Thymus (tissue), 14 donors: ENCODE data around the gene SETD7. TPM values are rescaled to one million over a fixed set of nuclear protein-coding genes. Genes with fewer than 3 reads are reported as not detected.

ENCODE experiments used
- DNase-seq, 9 donors: peaks; one replicate each; pipeline ENCODE4 v3.0.0-alpha.2; 2013; ENCODE audit warnings: low spot score in 9 of 9, low read depth in 6 of 9, missing footprints in 1 of 9
- H3K27ac ChIP-seq, 2 donors: one replicate each; pipeline ENCODE4 v1.5.1; 2013; ENCODE audit warnings: control low read depth in 1 of 2, low read depth in 1 of 2, low read length in 1 of 2, mild to moderate bottlenecking in 1 of 2, moderate library complexity in 1 of 2
- H3K27me3 ChIP-seq, 2 donors: one replicate each; pipeline ENCODE4 v1.5.1; 2013; ENCODE audit warnings: low read length in 1 of 2; ENCODE audit not compliant: control insufficient read depth in 2 of 2, insufficient read depth in 1 of 2
- H3K36me3 ChIP-seq, 2 donors: one replicate each; pipeline ENCODE4 v1.5.1; 2013; ENCODE audit warnings: low read length in 1 of 2, mild to moderate bottlenecking in 1 of 2, moderate library complexity in 1 of 2; ENCODE audit not compliant: control insufficient read depth in 2 of 2, insufficient read depth in 2 of 2
- H3K4me1 ChIP-seq, 2 donors: one replicate each; pipeline ENCODE4 v1.5.1; 2013; ENCODE audit warnings: low read length in 2 of 2; ENCODE audit not compliant: control insufficient read depth in 2 of 2, insufficient read depth in 2 of 2
- H3K4me3 ChIP-seq, 2 donors: one replicate each; pipeline ENCODE4 v1.5.1; 2013; ENCODE audit warnings: low read length in 2 of 2, control low read depth in 1 of 2, mild to moderate bottlenecking in 1 of 2
- H3K9me3 ChIP-seq, 2 donors: one replicate each; pipeline ENCODE4 v1.5.1; 2013; ENCODE audit warnings: low read length in 1 of 2, mild to moderate bottlenecking in 1 of 2; ENCODE audit not compliant: control insufficient read depth in 2 of 2, insufficient read depth in 1 of 2
- WGBS: extraction: QIAGEN DNeasy Blood & Tissue Kit; methylation state at CpG from one replicate; pipeline ENCODE4 v1.1.7; 2013; 5-methylcytosine and 5-hydroxymethylcytosine counted together
- long read RNA-seq, 10 donors: transcript quantifications; one replicate each; lab custom pipeline, GENCODE V29; 2026
- polyA plus RNA-seq: library from polyadenylated mRNA; stranded (reverse); fragments of 200-250 nt; gene quantifications from one replicate; pipeline ENCODE4 v1.2.3, GENCODE V29; 2013
- total RNA-seq: library from RNA; stranded (reverse); fragments of 120-200 nt; gene quantifications from one replicate; pipeline ENCODE4 v1.2.4, GENCODE V29; 2013
- donor health status: healthy.

The SETD7 gene
- 6.0 TPM for total RNA-seq
- 15.6 TPM for polyA plus RNA-seq
- long read RNA-seq, donor 1, result 0 reads
- long read RNA-seq, donor 2, result 0 reads
- long read RNA-seq, donor 3, full-length matches to known transcripts, result 4 of 4 reads
- long read RNA-seq, donor 3, partial matches to known transcripts, result 0 of 4 reads
- long read RNA-seq, donor 3, other reads (novel, unspliced or antisense), result 0 of 4 reads
- long read RNA-seq, donor 4, full-length matches to known transcripts, result 1 of 1 reads
- long read RNA-seq, donor 4, partial matches to known transcripts, result 0 of 1 reads
- long read RNA-seq, donor 4, other reads (novel, unspliced or antisense), result 0 of 1 reads
- long read RNA-seq, donor 5, full-length matches to known transcripts, result 1 of 1 reads
- long read RNA-seq, donor 5, partial matches to known transcripts, result 0 of 1 reads
- long read RNA-seq, donor 5, other reads (novel, unspliced or antisense), result 0 of 1 reads
- long read RNA-seq, donor 6, full-length matches to known transcripts, result 1 of 1 reads
- long read RNA-seq, donor 6, partial matches to known transcripts, result 0 of 1 reads
- long read RNA-seq, donor 6, other reads (novel, unspliced or antisense), result 0 of 1 reads
- long read RNA-seq, donor 7, partial matches to known transcripts, result 0 of 1 reads
- long read RNA-seq, donor 7, other reads (novel, unspliced or antisense), result 0 of 1 reads
- long read RNA-seq, donor 8, partial matches to known transcripts, result 5 of 32 reads
- long read RNA-seq, donor 8, other reads (novel, unspliced or antisense), result 27 of 32 reads
- long read RNA-seq, donor 9, full-length matches to known transcripts, result 1 of 1 reads
- long read RNA-seq, donor 9, partial matches to known transcripts, result 0 of 1 reads
- long read RNA-seq, donor 9, other reads (novel, unspliced or antisense), result 0 of 1 reads
- long read RNA-seq, donor 10, full-length matches to known transcripts, result 1 of 1 reads
- long read RNA-seq, donor 10, partial matches to known transcripts, result 0 of 1 reads
- long read RNA-seq, donor 10, other reads (novel, unspliced or antisense), result 0 of 1 reads

DNA sequence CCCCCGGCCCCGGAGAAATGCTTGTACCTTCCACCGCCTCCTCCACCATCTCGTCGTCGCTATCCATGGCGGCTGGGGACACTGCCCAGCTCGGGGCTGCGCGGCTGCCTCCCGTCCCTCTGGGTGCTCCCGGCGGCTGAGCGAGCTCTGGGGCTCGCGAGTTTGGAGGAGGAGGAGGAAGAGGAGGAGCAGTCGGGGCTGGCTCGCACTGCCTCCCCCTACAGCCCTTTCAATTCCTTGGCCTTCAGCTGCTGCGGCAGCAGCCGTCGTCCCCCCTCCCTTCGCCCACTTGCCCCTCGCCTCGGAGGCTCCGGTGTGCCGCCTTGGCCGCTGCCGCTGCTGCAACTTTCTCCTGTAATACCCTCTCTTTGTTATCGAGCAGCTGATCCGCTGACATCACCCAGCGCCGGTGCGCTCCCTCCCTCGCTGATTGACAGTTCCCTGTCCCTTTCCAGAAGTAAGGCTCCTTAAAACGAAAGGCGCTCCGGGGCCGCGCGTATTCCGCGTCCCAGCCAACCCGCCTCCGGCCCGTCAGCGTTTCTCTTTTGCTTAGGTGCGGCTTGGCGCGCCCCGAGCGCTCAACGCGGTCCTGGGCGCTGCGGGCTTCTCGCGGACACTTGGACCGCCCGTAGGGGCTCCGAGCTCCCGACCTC is at the start of gene SETD7:
Gene SETD7, minus strand, starts transcription at position 149 of the 653 bp plus-strand sequence. Its CDS starts 82 bp downstream, at position 67.
- H3K9me3 ChIP-seq, result peaks cover 0 to 9% of the 10 kb centered on the region in 2 donors
- peak in 7 of 9 donors; percentile 49 to 80 (median 58) for DNase-seq
- under 1% methylated on average over 61 of the region's 61 CpGs for WGBS
- peaks cover 6 to 24% of the 10 kb centered on the region in 2 donors for H3K4me1 ChIP-seq
- peak within 1 kb of the TSS; percentile 74 to 93 for H3K27ac ChIP-seq
- no peaks in the 10 kb centered on the region for H3K36me3 ChIP-seq
- peaks cover 3 to 45% of the 10 kb centered on the region in 2 donors for H3K27me3 ChIP-seq
- peak within 1 kb of the TSS; percentile 75 to 78 for H3K4me3 ChIP-seq

- DNase-seq, result no peak
- H3K9me3 ChIP-seq, result no peaks in the 10 kb centered on the region
- H3K4me3 ChIP-seq, result no peak overlapping the region
- WGBS, result 99% methylated on average over 3 of the region's 3 CpGs
- peaks cover 0 to 14% of the 10 kb centered on the region in 2 donors for H3K4me1 ChIP-seq
- H3K27ac ChIP-seq, result no peak overlapping the region
- no peaks in the 10 kb centered on the region for H3K36me3 ChIP-seq
- no peaks in the 10 kb centered on the region for H3K27me3 ChIP-seq
Measured at GRCh38 chr4:139605516-139605915, 49.5 kb upstream of the SETD7 start.

DNA sequence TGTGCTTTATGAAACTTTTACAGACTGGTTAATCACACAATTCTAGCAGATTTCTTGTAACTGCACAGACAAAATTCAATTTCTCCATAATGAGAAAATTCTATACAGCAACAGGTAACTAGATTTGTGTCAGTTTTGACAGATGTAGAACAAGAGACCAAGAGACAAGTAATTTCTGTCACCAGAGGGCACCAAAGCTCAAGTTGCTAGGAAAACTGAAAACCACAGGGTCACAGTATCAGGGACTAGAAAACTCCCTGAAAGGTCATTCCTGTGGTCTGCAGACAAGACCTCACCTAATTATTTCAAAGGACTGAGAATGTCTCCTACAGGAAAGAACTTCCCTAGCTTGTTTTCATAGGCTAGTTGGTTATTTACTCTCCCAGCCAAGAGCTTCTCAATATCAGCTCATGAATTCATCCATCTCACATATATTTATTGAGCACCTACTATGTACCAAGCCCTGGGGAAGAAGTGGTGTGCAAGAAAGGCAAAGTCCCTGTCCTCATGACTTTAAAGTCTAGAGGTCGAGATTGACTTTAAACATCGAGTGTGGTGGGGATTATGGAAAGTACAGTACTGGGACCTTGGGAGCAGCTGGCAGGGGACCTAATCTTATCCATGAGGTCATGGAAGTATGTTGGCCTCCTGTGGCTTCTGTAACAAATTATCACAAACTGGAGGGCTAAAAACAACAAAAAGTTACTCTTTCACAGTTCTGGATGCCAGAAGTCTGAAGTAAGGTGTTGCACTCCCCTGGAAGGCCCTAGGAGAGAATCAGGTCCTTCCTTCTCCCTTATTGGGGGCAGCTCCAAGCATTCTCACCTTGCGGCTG is 47.8 kb upstream of the SETD7 start:
- no peak overlapping the region for H3K27ac ChIP-seq
- H3K9me3 ChIP-seq, result no peaks in the 10 kb centered on the region
- DNase-seq, result peak in 8 of 9 donors; percentile 25 to 78 (median 48)
- no peaks in the 10 kb centered on the region for H3K36me3 ChIP-seq
- 90% methylated on average over 3 of the region's 3 CpGs for WGBS
- no peaks in the 10 kb centered on the region for H3K27me3 ChIP-seq
- H3K4me3 ChIP-seq, result no peak overlapping the region
- H3K4me1 ChIP-seq, result peaks cover 0 to 14% of the 10 kb centered on the region in 2 donors

DNA sequence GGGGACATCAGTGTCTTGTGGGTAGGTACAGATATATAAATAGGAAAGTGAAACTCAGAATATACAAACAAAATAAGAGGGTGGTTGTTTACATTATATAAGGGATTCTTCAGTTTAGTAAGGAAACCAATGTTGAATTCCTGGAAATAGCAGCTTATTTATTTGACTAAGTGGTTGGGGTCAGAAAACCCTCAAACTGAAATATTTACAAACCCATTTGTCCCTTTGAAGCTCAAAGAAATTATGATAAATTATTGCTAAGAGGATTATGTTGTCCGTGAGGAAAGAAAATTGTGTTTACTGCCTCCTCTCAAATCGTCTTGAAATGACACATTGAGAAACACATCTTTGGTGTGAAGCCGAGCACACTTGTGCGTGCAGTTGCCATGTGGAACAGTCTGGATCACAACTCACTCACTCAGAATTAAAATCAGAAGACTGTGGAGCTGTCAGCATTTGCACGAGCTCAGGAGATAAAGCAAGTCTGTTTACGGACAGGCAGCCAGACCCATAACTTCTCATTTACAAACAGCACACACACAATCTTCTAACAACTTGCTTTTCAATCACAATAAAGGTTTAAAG is 46.8 kb upstream of the SETD7 start:
- WGBS, result 82% methylated on average over 6 of the region's 6 CpGs
- DNase-seq, result no peak
- H3K27me3 ChIP-seq, result no peaks in the 10 kb centered on the region
- no peaks in the 10 kb centered on the region for H3K36me3 ChIP-seq
- H3K4me1 ChIP-seq, result peaks cover 0 to 14% of the 10 kb centered on the region in 2 donors
- H3K27ac ChIP-seq, result no peak overlapping the region
- no peak overlapping the region for H3K4me3 ChIP-seq
- H3K9me3 ChIP-seq, result no peaks in the 10 kb centered on the region

DNA sequence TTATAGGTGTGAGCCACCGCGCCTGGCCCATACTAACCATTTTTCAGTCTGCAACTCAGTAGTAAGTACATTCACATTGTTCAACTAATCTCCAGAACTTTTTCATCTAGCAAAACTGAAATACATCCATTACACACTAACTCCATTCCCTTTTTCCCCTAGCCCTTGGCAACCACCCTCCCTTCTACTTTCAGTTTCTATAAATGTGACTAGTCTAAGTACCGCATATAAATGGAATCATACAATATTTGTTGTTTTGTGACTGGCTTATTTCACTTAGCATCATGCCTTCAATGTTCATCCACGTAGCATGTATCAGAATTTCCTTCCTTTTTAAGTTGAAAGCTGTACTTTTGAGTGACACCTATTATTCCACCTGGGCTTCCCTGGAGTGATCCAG is 44.6 kb upstream of the SETD7 start:
- 91% methylated on average over 4 of the region's 4 CpGs for WGBS
- no peaks in the 10 kb centered on the region for H3K4me1 ChIP-seq
- H3K27me3 ChIP-seq, result peaks cover 0 to 5% of the 10 kb centered on the region in 2 donors
- no peak overlapping the region for H3K27ac ChIP-seq
- no peak for DNase-seq
- no peak overlapping the region for H3K4me3 ChIP-seq
- no peaks in the 10 kb centered on the region for H3K9me3 ChIP-seq
- H3K36me3 ChIP-seq, result no peaks in the 10 kb centered on the region

DNA sequence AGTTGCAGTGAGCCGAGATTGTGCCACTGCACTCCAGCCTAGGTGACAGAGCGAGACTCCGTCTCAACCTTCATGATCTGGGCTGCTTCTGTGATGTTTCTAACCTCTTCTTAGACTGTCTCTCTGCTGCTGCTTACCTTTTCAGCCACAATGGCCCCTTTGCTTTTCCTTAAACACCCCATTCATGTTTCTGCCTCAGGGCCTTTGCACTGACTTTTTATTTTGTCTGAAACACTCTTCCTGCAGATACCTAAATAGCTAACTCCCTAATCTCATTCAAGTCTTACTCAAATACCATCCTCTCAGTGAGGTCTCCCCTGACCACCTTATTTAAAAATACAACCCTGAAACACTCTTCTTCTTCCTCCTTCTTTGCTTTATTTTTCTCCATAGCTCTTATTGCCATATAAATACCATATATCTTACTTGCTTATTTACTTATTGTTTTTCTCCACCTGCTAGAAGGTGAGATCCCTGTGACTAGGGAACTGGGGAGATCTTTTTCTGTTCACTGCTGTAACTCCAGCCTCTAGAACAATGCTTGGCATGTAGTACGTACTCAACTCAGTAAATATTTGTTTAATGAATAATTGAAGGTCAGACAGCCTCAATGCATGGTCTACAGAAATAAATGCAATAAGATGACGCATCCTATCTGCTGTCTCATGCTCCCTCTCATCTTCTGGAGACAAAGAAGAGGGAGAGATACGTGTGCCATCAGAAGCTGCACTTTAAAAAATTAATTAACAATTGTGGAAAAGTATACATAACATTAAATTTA is 43.8 kb upstream of the SETD7 start:
- H3K27me3 ChIP-seq, result peaks cover 0 to 5% of the 10 kb centered on the region in 2 donors
- WGBS, result 98% methylated on average over 6 of the region's 6 CpGs
- no peak overlapping the region for H3K27ac ChIP-seq
- no peaks in the 10 kb centered on the region for H3K4me1 ChIP-seq
- no peaks in the 10 kb centered on the region for H3K9me3 ChIP-seq
- no peaks in the 10 kb centered on the region for H3K36me3 ChIP-seq
- DNase-seq, result no peak
- no peak overlapping the region for H3K4me3 ChIP-seq

DNA sequence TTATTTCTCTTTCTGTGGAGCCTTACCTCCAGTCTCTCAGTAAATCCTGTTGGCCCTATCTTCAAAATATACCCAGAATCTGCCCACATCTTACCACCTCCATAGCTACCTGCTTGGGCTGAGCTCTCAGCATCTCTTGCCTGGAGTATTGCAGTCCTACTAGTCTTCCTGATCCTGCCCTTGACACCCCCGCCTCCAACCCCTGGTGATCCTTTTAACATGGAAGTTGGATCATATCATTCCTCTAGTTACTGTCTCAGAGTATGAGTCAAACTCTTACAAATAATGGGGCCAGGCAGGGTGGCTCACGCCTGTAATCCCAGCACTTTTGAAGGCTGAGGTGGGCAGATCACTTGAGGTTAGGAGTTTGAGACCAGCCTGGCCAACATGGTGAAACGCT is 43.1 kb upstream of the SETD7 start:
- Histone ChIP-seq H3K9me3 (no peaks in the 10 kb centered on the region), H3K4me3 (no peak overlapping the region), H3K4me1 (no peaks in the 10 kb centered on the region), H3K27ac (no peak overlapping the region), H3K36me3 (no peaks in the 10 kb centered on the region), H3K27me3 (peaks cover 0 to 5% of the 10 kb centered on the region in 2 donors)
- WGBS, result 98% methylated on average over 3 of the region's 3 CpGs
- DNase-seq, result no peak
